ENCODE measurements around the gene ATE1.
"Not testable (repeated sequence)": the region's sequence is repeated elsewhere in the genome, so short reads cannot be mapped to it uniquely, and the experiment has no call there.

ATE1 gene

DNA sequence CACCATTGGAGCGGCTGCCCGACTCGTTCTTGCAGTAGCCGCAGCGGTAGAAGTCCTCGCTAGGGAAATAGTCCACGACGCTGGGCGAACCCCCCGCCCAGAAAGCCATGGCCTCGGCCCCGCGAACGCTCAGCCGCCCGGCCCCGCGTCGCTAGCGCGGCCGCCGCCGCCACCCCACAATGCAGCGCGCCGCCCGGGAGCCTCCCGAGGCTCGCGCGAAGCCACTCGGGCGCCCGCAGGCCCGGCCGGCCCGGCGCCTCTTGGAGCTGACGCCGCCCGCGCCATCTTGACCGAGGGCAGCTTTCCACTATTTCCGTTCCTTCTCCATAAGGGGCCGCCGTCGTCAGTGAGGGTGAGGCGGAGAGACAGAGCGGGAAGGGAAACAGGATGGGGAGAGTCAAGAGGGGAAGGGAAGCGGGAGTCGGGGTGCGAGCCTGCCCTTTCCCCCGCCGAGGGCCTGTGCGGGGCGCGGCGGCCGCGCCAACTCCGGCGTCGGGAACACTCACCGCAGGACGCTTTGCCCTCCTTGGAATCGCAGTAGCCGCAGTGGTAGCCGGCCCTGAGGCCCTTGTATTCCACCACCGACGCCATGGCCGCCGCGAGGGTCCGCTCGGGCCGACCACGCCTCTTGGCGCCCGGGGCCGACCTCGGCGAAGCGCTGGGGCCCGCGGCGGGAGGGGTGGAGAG, at the start of gene ATE1:
Gene ATE1, minus strand, starts transcription at position 191 of the 687 bp plus-strand sequence. Its CDS starts 82 bp downstream, at position 109.
- peak; percentile 91 for DNase-seq

DNA sequence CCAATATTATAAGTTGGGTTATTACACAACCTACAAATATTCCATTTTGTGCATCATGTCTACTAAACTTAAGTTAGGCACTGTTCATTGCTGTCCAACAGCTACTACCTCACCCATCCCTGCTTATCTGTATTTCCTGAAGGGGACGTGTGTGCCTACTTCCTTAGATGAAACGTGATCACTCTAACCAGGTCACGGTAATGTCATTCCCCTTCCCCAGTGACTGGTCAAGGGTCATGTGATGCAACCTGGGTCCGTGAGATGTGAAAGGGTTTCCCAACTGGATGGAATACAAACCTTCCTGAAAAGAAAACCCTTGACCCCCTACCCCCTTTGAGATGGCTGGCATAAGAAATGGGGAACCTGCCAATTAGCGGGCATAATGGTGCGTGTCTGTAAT, 48.8 kb upstream of the ATE1 start:
- no peak for DNase-seq

DNA sequence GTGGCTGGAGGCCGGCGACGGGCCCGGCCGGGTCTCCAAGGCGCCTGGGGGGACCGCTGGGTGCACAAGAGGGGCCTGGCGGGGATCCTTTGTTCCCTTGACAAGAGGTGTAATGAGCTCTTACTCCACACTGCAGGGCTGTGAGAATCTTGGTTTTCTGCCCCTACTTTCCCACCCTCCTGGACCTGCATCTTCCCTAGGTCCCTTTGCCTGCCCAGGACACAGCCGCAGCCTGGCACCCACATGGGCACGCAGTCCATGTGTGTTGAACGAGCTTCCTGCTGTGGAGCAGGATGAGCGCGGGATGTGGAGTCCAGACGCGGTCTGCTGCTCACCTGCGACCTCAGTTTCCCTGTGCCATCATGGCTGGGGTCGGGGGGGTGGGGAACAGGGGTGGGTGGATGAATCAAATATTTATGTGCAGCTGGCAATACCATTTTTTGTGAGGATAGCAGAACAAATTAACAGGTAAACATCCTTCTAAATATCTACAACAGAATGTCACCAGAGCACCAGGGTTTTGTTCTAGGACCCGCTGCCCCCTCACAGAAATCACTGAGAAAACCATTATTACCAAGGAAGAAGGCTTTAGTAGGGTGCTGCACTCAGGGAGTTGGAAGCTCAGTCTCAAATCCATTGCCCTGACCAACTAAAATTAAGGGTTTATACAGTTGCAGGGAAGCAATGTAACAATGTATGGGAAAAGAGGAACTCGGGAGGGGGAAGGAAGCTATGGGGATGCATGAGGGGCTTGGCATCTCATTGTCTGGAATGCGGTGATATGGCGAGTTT, 47.7 kb upstream of the ATE1 start:
- peak; percentile 79 for DNase-seq

DNA sequence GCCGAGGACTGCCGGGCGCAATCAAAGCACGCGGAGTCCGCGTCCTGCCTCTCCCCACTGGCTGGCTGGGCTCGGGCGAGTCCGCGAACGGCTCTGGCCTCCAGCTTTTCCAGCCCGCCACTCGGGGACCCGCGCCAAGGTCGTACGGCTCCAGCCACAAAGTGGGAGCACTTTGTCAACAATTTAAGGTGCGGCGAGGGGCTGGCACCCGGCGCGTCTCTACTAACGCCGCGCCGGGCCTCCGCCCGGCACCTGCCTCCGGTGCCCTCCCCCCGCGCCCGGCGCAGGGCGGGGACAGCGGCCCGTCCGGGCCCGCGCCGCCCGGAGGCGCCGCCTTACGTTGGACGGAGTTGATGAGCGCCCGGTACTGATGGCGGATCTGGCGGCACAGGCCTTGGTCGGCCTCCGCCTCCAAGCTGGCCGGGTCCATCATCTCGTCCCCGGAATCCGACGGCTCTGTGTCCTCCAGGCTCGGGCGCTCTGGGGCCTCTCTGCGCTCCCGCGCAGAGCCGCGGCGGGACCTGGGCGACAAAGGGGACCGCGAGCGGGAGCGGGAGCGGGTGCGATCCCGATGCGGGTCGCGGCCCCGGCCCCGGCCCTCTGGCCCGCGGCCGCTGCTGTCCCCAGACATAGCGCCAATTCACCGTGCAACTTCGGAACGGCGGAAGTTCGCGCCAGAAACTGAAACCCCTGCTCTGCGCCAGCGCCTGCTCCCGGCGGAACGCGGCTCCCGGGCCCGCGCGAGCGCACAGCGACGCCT, 46.9 kb upstream of the ATE1 start, which contains the start of gene NSMCE4A:
Gene NSMCE4A, minus strand, starts transcription at position 683 of the 760 bp plus-strand sequence. Its CDS starts 52 bp downstream, at position 631.
- peak; percentile 60 for DNase-seq

DNA sequence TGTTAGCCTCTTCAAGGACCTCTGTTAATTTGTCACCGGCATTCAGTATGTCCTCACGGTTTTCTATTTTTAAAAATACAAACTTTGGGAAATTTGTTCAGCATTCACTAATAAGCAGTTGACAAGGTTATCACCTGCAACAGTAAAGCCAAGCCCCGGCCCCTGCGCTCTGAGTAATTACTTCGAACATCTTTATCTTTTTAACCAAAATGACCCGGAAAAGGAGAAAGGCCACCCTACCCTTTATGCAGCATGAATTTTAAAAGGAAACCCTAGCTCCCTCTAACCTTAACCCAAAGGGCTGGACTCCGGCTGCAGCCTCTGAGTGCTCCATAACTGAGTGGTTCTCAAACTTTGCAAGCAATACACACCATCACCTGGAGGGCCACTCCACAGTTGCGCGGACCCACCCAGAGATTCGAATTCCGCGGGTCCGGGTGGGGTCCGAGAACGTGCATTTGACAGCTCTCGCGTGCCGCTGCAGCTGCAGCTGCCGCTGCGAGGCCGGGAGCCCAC, 46.2 kb upstream of the ATE1 start:
- DNase-seq = no peak

DNA sequence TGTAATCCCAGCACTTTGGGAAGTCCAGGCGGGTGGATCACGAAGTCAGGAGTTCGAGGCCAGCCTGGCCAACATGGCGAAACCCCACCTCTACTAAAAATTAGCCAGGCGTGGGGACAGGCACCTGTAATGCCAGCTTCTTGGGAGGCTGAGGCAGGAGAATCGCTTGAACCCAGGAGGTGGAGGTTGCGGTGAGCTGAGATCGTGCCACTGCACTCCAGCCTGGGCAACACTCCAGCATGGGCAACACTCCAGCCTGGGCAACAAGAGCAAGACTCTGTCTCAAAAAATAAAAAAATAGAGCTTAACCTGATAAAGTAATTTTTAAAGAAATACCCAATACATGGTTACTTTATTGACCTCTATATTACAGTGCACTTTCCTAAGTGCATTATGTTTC, 41.3 kb upstream of the ATE1 start:
- DNase-seq = not testable (repeated sequence)

DNA sequence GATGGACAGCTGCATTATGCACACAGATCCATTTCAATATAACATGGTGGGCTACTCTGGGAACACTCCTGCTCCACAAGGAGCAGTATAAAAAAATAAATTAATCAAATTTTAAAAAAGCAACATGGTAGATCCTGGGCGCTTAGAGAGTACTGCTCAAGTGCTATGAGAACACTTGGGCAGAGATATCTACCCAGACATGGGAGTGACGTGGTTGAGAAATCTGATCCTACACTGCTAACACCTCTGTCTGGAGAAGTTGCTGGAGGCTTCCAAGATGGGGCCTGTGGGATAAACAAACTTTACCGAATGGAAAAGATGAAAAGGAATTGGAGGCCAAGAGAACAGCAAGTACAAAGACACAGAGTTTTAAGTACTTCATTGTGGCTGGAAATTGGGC, 38.2 kb upstream of the ATE1 start:
- no peak for DNase-seq

DNA sequence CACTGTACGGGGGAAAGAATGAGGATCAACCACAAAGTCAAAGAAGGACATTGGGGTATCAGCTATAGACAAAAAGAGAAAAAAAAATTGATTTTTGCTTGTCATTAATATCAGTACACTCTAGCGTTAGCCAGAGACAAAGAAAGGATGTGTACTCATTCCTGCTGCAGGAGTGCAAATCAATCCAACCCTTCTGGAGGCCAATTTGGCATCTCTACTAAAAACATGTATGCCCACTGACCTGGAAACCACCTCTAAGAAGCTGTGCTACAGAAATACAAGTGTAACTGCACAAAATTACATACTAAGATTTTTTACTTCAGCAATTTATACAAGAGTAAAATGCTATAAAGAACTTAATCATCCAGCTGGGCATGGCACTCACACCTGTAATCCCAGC, 33.6 kb upstream of the ATE1 start:
- DNase-seq = no peak

DNA sequence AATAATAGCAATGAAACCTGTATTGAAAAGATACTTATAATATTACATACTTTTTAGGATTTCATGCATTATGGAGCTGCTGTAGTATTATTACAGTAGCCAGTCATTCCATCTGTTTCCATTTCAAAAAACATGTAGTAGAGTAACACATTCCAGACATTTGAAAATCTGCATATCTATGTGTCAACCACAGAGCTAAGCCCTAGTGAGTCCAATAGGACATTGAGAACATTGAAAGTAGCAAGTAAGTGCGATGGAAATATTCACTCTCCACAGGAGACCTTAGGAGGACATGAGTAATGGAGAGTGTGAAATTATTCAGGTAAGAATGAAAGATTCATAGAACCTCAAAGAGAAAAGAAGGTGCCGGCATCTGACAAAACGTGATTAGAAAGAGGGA, 31.8 kb upstream of the ATE1 start:
- no peak for DNase-seq

DNA sequence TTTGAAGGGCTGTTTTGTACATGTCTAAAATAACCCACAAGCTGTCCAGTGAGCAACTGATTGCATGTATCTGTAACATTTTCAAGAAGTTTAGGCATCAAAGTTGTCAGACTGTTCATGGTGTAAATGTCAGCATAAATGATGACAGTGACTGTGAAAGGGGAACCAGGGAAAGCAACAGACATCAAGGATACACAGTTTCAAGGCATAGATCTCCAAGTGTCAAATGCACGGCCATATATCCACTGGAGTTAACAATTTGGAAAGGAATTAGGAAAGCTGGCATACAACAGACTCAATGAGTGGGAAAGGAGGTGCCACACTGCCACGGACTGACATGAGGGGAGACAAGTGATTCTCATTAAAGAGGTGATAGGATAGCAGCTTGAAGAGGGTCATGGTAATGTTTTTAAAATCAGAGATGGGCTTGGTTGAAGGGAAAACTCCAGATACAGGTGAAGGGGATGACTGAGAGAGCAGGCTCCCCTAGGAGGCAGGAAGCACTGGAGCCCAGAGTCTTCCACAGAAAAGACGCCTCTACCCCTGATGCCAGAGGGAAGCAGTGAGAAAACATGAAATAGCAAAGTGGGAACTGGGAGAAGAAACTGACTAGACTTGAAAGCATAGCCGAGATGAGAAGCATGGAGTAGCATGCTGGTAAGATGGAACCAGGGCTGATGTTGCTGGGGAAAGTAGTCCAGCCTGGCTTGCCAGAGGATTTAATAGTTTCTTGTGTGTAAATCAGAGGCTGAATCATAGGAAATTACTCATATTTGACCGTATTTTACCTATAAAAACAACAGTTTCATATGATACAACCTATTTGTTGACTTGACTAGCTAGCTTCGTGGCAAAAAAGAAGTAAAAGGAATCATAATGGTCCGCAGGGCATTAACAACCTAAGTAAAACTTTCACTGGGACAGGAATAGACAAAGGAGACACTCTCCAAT, 28.6 kb upstream of the ATE1 start:
- no peak for DNase-seq

DNA sequence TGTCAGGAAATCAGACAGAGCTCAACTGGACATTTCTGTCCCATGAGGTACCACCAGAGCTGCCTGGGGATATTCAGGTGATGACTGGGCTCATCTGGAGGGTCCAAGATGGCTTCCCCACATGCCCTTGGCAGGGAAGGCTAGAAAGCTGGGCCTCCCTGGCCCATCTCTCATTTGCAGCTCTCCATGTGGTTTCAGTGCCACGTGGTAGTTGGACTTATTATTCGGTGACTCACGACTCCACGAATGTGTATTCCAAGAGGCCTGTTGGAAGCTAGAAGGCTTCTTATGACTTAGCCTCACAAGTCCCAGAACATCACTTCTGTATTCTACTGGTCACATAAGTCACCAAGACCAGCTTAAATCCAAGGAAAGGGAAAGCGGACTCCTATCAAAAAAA, 24.4 kb upstream of the ATE1 start:
- DNase-seq = no peak

DNA sequence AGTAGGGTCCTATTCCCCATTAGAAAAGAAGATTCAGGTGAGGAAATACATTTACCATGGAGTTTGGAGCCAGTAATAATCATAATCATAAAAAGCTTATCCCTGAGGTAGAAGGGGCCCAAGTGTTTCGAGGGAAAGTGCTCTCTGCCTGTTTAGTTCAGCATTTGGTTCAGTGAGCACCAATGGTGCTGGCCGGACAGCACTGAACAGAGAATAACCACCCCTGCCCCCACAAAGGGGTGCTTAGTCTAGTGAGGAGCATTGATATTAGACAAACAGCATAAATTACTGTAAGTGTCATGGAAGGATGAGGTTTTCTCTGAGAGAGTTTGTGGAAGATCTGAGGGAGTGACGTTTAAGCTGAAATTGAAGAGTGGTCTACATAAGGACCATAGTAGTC, 21.6 kb upstream of the ATE1 start:
- DNase-seq = no peak

DNA sequence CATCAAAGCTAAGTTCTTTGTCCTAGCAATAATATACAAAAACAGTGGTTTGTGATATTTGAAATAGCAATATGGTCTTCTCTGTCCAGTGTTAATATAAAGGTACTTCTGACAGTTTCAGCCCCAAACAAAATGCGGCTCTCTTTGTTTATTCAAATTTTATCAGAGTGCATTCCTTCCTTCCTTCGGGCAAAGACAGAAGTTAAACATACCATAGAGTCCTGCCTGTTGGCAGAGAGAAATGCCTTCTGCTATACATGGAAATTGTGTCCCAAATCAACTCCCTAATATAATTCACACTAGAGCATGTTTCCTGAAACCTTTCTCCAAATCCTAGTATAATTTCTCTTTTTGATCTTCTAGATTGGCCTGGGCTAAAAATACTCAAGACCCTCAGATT, 21.2 kb upstream of the ATE1 start:
- no peak for DNase-seq

DNA sequence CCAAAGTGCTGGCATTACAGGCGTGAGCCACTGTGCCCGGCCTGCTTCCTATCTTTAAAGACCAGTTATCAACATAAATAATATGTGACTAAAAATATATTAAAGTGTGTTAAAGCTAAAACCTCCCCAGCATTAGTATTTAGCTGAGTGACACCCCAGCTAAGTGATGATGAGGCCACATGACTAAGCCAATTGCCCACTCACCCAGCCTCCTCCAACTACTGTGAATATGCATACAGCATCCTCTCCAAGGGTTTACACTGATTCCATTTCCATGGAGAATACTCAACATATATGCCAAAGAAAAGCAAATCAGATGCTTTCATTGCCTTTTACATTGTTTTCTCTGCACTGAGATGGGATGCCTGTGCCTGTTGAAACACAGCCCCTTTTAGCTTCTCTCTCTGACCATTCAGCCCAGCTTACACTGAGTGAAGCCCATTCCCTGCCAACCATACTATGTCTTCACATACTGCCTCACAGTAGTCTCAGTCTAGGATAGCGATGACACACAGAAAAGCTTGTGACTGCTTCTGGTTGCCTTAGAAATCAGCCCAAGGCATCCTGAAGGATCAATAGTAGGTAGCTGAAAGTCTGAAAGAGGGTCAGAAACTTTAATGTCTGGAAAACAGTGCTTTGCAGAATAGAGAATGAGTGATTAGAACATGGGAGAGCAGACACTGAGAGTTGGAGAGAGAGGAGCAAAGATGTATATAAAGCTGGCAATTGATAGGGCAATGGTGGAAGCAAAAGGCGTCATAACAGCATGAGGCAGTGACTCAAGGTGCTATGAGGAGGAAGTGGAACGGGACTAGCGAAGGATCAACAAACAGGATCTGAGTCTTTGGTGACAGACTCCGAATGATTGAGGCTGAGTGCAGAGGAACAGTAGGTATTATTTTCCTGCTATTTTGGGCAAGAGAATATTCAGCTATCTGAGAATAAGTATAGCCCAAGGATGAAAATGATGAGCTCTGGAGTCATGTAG, 19.8 kb upstream of the ATE1 start:
- no peak for DNase-seq

DNA sequence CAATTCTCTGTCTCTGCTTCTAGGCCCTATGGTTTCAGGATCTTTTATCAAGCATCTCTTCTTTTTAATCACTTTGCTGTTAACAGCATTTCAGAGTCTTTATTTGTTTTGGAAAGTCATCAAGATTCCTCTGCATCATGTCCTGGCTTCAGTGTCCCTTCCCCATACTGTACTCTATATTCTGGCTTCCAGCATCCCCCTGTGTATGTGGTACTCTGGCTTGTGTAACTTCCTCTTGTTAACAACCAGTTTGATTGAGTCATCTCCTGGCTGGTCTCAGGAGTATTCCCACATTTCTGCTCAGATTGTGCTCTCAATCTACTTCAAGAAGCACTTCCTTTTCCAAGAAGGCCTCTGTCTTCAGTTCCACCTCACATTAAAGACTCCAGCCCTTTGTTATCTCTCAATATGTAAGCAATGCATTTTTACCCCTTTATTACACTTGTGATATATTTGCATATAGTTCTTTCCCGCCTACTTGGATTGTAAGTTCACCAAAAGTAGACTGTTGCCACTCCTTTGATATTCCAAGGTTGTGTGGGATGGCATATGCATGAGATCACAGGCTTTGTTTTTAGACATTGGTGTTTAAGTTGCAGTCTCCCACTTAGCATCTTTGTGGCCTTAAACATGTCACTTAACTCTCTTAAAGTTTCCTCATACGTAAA, 15.1 kb upstream of the ATE1 start:
- DNase-seq = no peak

DNA sequence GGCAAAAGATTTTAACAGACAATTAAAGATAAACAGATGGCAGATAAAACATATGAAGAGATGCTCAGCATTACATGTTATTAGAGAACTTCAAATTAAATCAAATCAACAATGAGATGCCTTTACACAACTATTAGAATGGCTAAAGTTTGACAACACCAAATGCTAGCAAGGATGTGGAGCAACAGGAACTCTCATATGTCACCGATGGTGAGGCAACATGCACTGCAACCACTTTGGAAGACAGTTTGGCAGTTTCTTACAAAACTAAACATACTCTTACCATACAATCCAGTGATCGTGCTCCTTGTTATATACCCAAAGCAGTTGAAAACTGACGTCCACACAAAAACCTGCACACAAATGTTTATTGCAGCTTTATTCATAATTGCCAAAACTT, 13.7 kb upstream of the ATE1 start:
- no peak for DNase-seq

DNA sequence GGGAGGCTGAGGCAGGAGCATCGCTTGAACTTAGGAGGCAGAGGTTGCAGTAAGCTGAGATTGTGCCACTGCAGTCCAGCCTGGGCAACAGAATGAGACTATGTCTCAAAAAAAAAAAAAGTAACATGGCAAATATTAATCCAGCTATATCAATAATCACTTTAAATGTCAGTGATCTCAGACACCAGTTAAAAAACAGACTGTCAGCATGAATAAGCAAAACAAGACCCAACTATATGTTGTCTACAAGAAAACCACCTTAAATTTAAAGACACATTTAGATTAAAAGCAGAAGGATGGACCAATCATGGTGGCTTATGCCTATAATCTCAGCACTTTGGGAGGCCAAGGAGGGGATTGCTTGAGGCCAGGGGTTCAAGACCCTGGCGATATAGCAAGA, 8.5 kb upstream of the ATE1 start:
- DNase-seq = no peak

DNA sequence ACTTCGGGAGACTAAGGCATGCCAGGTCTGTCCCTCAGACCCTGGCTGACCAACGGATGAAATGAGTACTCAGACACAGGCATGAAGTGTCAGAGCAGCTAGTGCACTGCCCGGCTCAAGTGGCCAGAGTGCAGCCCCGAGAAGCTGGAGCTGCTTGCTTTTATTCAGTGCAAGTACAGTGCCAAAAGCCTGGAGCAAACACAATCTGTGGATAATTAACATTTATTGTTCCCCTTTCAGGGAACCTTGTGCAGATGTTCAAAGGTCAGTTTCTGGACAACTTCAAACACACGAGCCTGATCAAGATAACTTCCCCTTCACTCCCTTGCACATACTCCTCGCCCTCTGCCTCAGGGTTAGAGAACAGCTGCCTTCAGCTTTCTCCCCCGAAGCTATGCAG, 7.9 kb upstream of the ATE1 start:
- no peak for DNase-seq

DNA sequence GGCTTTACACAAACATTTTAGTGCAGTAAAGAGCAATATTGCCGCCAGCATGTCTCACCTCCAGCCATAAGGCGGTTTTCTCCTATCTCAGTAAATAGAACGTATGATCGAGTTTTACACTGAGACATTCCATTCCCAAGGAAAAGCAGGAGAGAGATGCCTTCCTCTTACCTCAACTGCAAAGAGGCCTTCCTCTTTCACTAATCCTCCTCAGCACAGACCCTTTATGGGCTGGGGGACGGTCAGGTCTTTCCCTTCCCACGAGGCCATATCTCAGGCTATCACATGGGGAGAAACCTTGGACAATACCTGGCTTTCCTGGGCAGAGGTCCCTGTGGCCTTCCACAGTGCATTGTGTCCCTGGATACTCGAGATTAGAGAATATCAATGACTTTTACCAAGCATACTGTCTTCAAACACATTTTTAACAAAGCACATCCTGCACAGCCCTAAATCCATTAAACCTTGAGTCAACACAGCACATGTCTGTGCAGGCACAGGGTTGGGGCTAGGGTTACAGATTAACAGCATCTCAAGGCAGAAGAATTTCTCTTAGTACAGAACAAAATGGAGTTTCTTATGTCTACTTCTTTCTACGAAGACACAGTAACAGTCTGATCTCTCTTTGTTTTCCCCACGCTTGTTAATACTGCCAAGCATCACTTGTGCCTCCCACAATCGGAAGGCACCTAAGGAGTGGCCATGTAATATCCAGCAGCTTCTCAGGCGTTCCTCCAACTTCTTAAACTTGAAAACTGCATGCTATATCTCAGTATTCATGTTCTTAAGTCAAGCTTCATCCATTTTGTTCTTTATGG, 2.6 kb upstream of the ATE1 start:
- DNase-seq = not testable (repeated sequence)
